Fibroblast of lung (primary cell): ENCODE measurements around the gene EDC3. TPM values are rescaled to one million over a fixed set of nuclear protein-coding genes. Genes with fewer than 3 reads are reported as not detected.

ENCODE experiments used
- DNase-seq, 2 donors: peaks; one replicate each; pipeline versions ENCODE4 v3.0.0 to v3.0.0-alpha.2; 2010; ENCODE audit warnings: low read depth in 2 of 2
- H2AFZ ChIP-seq: 2 replicates; pipeline ENCODE4 v1.5.1; 2012; ENCODE audit warnings: low read length, control low read depth, inconsistent platforms
- H3K27ac ChIP-seq: 2 replicates; pipeline ENCODE4 v1.5.1; 2011; ENCODE audit warnings: low read length, control low read depth; ENCODE audit not compliant: insufficient read depth
- H3K27me3 ChIP-seq: 2 replicates; pipeline ENCODE4 v1.5.1; 2011; ENCODE audit warnings: mild to moderate bottlenecking, low read length; ENCODE audit not compliant: control insufficient read depth, insufficient read depth
- H3K36me3 ChIP-seq: 2 replicates; pipeline ENCODE4 v1.5.1; 2011; ENCODE audit warnings: low read length; ENCODE audit not compliant: control insufficient read depth, insufficient read depth
- H3K4me1 ChIP-seq: 2 replicates; pipeline ENCODE4 v1.5.1; 2011; ENCODE audit warnings: low read length; ENCODE audit not compliant: control insufficient read depth, insufficient read depth; ENCODE audit errors: extremely low read depth
- H3K4me2 ChIP-seq: 2 replicates; pipeline ENCODE4 v1.5.1; 2011; ENCODE audit warnings: low read length, control low read depth; ENCODE audit not compliant: insufficient read depth; ENCODE audit errors: extremely low read depth
- H3K4me3 ChIP-seq, 4 experiments: fragments of 200-600 bp in 1 of 4; sonication (generic) in 1 of 4; replicated peaks in 1 of 4; 2 replicates each; pipeline ENCODE4 v1.5.1; 2011 to 2016; ENCODE audit warnings: low read length in 4 of 4, low read depth in 3 of 4, mild to moderate bottlenecking in 3 of 4, control low read depth in 2 of 4, inconsistent platforms in 1 of 4, mixed read lengths in 1 of 4; ENCODE audit not compliant: insufficient read depth in 1 of 4; ENCODE audit errors: control extremely low read depth in 1 of 4
- H3K79me2 ChIP-seq: 2 replicates; pipeline ENCODE4 v1.5.1; 2012; ENCODE audit warnings: mild to moderate bottlenecking, low read length, inconsistent platforms; ENCODE audit not compliant: control insufficient read depth, insufficient read depth
- H3K9ac ChIP-seq: 2 replicates; pipeline ENCODE4 v1.5.1; 2011; ENCODE audit warnings: mild to moderate bottlenecking, low read length, control low read depth; ENCODE audit not compliant: insufficient read depth
- H3K9me3 ChIP-seq: 2 replicates; pipeline ENCODE4 v1.5.1; 2012; ENCODE audit warnings: low read depth, low read length; ENCODE audit not compliant: control insufficient read depth, insufficient read depth
- H4K20me1 ChIP-seq: 2 replicates; pipeline ENCODE4 v1.5.1; 2011; ENCODE audit warnings: low read length; ENCODE audit not compliant: control insufficient read depth, insufficient read depth; ENCODE audit errors: extremely low read depth
- EZH2 ChIP-seq: IDR thresholded peaks from 2 replicates; pipeline ENCODE4 v1.5.1; 2012; ENCODE audit warnings: low read length, control low read depth, mild to moderate bottlenecking; ENCODE audit errors: missing control alignments
- polyA plus RNA-seq, 2 donors: library from polyadenylated mRNA; depleted of rRNA in 1 of 2; stranded (reverse) in 1 of 2; unstranded in 1 of 2; fragments of >200 nt; gene quantifications; 2 replicates each; pipeline ENCODE4 v1.2.1, GENCODE V29; 2011 to 2012; ENCODE audit warnings: missing spikeins in 1 of 2
- total RNA-seq: library from RNA; depleted of rRNA; stranded (reverse); fragments of >200 nt; gene quantifications from 2 replicates; pipeline ENCODE4 v1.2.1, GENCODE V29; 2014
- TF ChIP-seq, protein P1 (sequence below), 2 donors: IDR thresholded peaks in 1 of 2; conservative IDR thresholded peaks in 1 of 2; 1 replicate in 1 of 2; 2 replicates in 1 of 2; pipeline ENCODE4 v1.5.1; 2011 to 2012; ENCODE audit warnings: low read length in 2 of 2, control low read depth in 1 of 2, inconsistent platforms in 1 of 2, low read depth in 1 of 2, mild to moderate bottlenecking in 1 of 2

The EDC3 gene
- total and polyA plus RNA-seq, 2 donors (not counting 1 experiment from before 2014, with no cell fraction given) = 8.9 to 25.8 TPM

DNA sequence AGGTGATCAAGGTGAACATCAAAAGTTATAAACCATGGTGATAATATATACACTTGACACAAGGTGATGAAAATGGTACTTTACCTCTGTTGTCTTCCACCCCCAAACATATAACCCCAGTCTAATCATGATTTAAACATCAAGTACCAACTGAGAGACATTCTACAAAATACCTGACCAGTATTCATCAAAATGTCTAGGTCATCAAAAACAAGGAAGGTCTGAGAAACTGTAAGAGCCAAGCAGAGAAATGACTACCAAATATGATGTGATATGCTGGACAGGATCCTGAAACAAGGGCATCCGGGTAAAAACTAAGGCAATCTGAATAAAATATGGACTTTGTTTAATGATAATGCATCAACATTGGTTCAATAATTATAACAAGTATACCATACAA is 27.8 kb downstream of the EDC3 start:
- TF ChIP-seq EZH2 = no peak
- TF ChIP-seq, protein P1, sequence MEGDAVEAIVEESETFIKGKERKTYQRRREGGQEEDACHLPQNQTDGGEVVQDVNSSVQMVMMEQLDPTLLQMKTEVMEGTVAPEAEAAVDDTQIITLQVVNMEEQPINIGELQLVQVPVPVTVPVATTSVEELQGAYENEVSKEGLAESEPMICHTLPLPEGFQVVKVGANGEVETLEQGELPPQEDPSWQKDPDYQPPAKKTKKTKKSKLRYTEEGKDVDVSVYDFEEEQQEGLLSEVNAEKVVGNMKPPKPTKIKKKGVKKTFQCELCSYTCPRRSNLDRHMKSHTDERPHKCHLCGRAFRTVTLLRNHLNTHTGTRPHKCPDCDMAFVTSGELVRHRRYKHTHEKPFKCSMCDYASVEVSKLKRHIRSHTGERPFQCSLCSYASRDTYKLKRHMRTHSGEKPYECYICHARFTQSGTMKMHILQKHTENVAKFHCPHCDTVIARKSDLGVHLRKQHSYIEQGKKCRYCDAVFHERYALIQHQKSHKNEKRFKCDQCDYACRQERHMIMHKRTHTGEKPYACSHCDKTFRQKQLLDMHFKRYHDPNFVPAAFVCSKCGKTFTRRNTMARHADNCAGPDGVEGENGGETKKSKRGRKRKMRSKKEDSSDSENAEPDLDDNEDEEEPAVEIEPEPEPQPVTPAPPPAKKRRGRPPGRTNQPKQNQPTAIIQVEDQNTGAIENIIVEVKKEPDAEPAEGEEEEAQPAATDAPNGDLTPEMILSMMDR (conservative IDR thresholded peaks at IDR 0.05 in 1 of 2, IDR thresholded peaks at IDR 0.05 in 1 of 2; ENCODE audit: low read depth in 1 of 2, low read length in 2 of 2) = no peak
- H3K4me1 ChIP-seq = peaks cover 4% of the 10 kb centered on the region
- no peak overlapping the region for H3K4me2 ChIP-seq
- no peak overlapping the region for H3K4me3 ChIP-seq
- no peak overlapping the region for H3K27ac ChIP-seq
- DNase-seq = no peak
- H3K79me2 ChIP-seq = no peaks in the 10 kb centered on the region
- peaks cover 3% of the 10 kb centered on the region for H3K36me3 ChIP-seq
- no peak overlapping the region for H2AFZ ChIP-seq
- no peak overlapping the region for H3K9ac ChIP-seq
- H4K20me1 ChIP-seq = no peaks in the 10 kb centered on the region
- no peaks in the 10 kb centered on the region for H3K9me3 ChIP-seq
- H3K27me3 ChIP-seq = no peaks in the 10 kb centered on the region

DNA sequence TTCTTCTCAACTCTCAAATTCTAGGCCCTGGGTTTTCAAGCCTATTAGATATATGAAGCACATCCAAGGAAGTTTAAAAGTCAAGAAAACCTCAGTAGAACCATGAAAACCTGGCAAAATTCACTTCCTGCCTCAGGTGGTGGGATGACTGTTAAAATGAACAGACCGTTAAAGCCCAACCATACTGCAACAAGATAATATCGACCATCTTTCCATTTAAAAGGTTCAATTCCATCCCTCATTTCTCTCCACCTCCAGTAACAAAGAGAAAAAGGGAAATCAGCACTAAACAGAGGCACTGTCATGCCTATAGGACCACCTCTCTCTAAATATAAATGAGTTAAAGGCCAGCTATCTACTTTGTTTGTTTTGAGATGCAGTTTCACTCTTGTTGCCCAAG is 31.2 kb downstream of the EDC3 start:
- Histone ChIP-seq H3K27ac (no peak overlapping the region), H3K9ac (no peak overlapping the region), H3K4me1 (peaks cover 4% of the 10 kb centered on the region), H4K20me1 (no peaks in the 10 kb centered on the region), H3K27me3 (no peaks in the 10 kb centered on the region), H3K9me3 (no peaks in the 10 kb centered on the region), H3K4me2 (no peak overlapping the region), H3K36me3 (no peaks in the 10 kb centered on the region), H3K4me3 (no peak overlapping the region), H3K79me2 (no peaks in the 10 kb centered on the region), H2AFZ (no peak overlapping the region)
- no peak for DNase-seq
- no peak for TF ChIP-seq EZH2
- TF ChIP-seq, protein P1 (conservative IDR thresholded peaks at IDR 0.05 in 1 of 2, IDR thresholded peaks at IDR 0.05 in 1 of 2; ENCODE audit: low read depth in 1 of 2, low read length in 2 of 2) = no peak

GRCh38 chr15:74664028-74664616 is 31.7 kb downstream of the EDC3 start:
- Histone ChIP-seq H3K27me3 (no peaks in the 10 kb centered on the region), H3K4me1 (peaks cover 4% of the 10 kb centered on the region), H4K20me1 (no peaks in the 10 kb centered on the region), H3K4me2 (no peak overlapping the region), H3K9me3 (no peaks in the 10 kb centered on the region), H3K9ac (no peak overlapping the region), H3K79me2 (no peaks in the 10 kb centered on the region), H3K36me3 (no peaks in the 10 kb centered on the region), H3K4me3 (no peak overlapping the region), H2AFZ (no peak overlapping the region), H3K27ac (no peak overlapping the region)
- DNase-seq = peak; percentile 49 to 61
- TF ChIP-seq EZH2 = no peak
- TF ChIP-seq, protein P1 (conservative IDR thresholded peaks at IDR 0.05 in 1 of 2, IDR thresholded peaks at IDR 0.05 in 1 of 2; ENCODE audit: low read depth in 1 of 2, low read length in 2 of 2) = no peak
